A673 (cell line): ENCODE measurements around the gene TSHZ2. TPM values are rescaled to one million over a fixed set of nuclear protein-coding genes. Genes with fewer than 3 reads are reported as not detected.

ENCODE experiments used
- BruUV-seq: library from RNA; stranded (reverse); fragments of 400-500 nt; replicated peaks from 2 replicates; lab custom pipeline; 2021; lab: Mats Ljungman, UMichigan
- CTCF ChIA-PET: fragments of 300-600 bp; sonication (Branson Sonifier 250); formaldehyde crosslinking; loops from one replicate; lab custom pipeline; 2022; ENCODE audit warnings: antibody characterized with exemption; lab: Charles Lee
- POLR2A ChIA-PET: fragments of 300-600 bp; sonication (Branson Sonifier 250); formaldehyde crosslinking; loops from one replicate; lab custom pipeline; 2022; ENCODE audit warnings: antibody characterized with exemption; ENCODE audit not compliant: low non-redundant PET; lab: Charles Lee
- DNase-seq: peaks from one replicate; pipeline ENCODE4 v3.0.0-alpha.2; 2015; ENCODE audit warnings: low spot score
- H3K27ac ChIP-seq: fragments of 200-600 bp; sonication (generic); 2 replicates; pipeline ENCODE4 v1.5.1; 2016; ENCODE audit warnings: mixed run types, low read depth, mild to moderate bottlenecking, mixed read lengths, antibody characterized with exemption, low read length; ENCODE audit not compliant: poor library complexity, severe bottlenecking
- H3K27me3 ChIP-seq: fragments of 200-600 bp; sonication (generic); replicated peaks from 2 replicates; pipeline ENCODE4 v1.6.1; 2017; ENCODE audit warnings: mixed run types, low read depth, mild to moderate bottlenecking, mixed read lengths, antibody characterized with exemption, low read length; ENCODE audit not compliant: insufficient read depth, poor library complexity
- H3K36me3 ChIP-seq: fragments of 200-600 bp; sonication (generic); 2 replicates; pipeline ENCODE4 v1.6.1; 2016; ENCODE audit warnings: mixed run types, mild to moderate bottlenecking, mixed read lengths, antibody characterized with exemption, low read length; ENCODE audit not compliant: insufficient read depth, poor library complexity, severe bottlenecking
- H3K4me1 ChIP-seq: fragments of 200-600 bp; sonication (generic); 2 replicates; pipeline ENCODE4 v1.6.1; 2017; ENCODE audit warnings: mixed run types, mild to moderate bottlenecking, mixed read lengths, antibody characterized with exemption, low read length; ENCODE audit not compliant: insufficient read depth, poor library complexity, severe bottlenecking
- H3K4me3 ChIP-seq: fragments of 200-600 bp; sonication (generic); 2 replicates; pipeline ENCODE4 v1.5.1; 2016; ENCODE audit warnings: low read depth, mixed run types, mild to moderate bottlenecking, mixed read lengths, low read length; ENCODE audit not compliant: poor library complexity, severe bottlenecking
- H3K9me3 ChIP-seq: fragments of 200-600 bp; sonication (generic); 2 replicates; pipeline ENCODE4 v1.6.1; 2016; ENCODE audit warnings: mixed run types, low read depth, mild to moderate bottlenecking, mixed read lengths, antibody characterized with exemption, low read length; ENCODE audit not compliant: poor library complexity, severe bottlenecking
- CTCF ChIP-seq: fragments of 300-800, 200-600 bp; sonication (generic); conservative IDR thresholded peaks from 2 replicates; pipeline ENCODE4 v1.5.1; 2017; ENCODE audit warnings: low read depth, mild to moderate bottlenecking, antibody characterized with exemption, low read length, moderate library complexity, mixed read lengths
- EZH2 ChIP-seq: fragments of 200-600 bp; sonication (generic); IDR thresholded peaks from 2 replicates; pipeline ENCODE4 v1.6.1; 2017; ENCODE audit warnings: borderline replicate concordance, low read depth, mild to moderate bottlenecking, mixed read lengths, antibody characterized with exemption, low read length; ENCODE audit not compliant: poor library complexity, severe bottlenecking
- intact Hi-C: fragments of 100-400 bp; cut with micrococcal nuclease; formaldehyde crosslinking; loops from one replicate; pipeline ENCODE4 v1.10.0; 2022; ENCODE audit not compliant: unreplicated experiment
- total RNA-seq: library from RNA; stranded (reverse); gene quantifications from 2 replicates; pipeline ENCODE4 v1.2.3, GENCODE V29; 2021

TSHZ2 gene
- total RNA-seq, 1 experiment from 2014 or later = 4.1 TPM

DNA sequence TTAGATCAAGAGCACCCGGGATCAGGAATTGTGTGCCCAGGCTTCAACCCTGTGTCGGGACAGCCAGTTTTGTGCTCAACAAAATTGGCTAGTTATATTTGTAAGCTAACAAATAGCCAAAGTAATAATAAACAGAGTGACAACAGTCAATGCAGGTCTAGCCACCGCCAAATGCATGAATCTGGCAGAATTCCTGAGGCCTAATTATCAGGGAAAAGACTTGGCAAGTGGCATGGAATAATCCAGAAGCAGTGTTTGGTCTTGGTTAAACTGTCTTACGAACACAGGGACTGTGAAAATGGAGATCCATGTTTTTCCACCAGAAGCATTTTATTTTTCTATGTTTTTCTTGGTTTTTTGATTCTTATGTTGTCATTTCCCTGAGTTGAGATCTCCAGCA, 352.7 kb downstream of the TSHZ2 start:
- Histone ChIP-seq H3K4me3 (no peak overlapping the region), H3K4me1 (peaks cover 12% of the 10 kb centered on the region), H3K27ac (no peak overlapping the region), H3K36me3 (no peaks in the 10 kb centered on the region), H3K9me3 (no peaks in the 10 kb centered on the region), H3K27me3 (no peaks in the 10 kb centered on the region)
- intact Hi-C loops = no loop called here
- ChIA-PET POLR2A (interaction anchor here (0.6 kb wide), 1 partner anchor 1014 kb away, joined by 3 read pairs; no protein-coding TSS in a partner anchor), CTCF (no interaction called here)
- no TSS peak for BruUV-seq
- no peak for DNase-seq
- TF ChIP-seq CTCF = no peak
- no peak for TF ChIP-seq EZH2

- Histone ChIP-seq H3K4me3 (no peak overlapping the region), H3K27me3 (no peaks in the 10 kb centered on the region), H3K4me1 (peaks cover 33% of the 10 kb centered on the region), H3K9me3 (no peaks in the 10 kb centered on the region), H3K36me3 (no peaks in the 10 kb centered on the region), H3K27ac (peak overlapping the region; percentile 39)
- no peak for DNase-seq
- TF ChIP-seq CTCF = no peak
- no TSS peak for BruUV-seq
- ChIA-PET POLR2A (no interaction called here), CTCF (no interaction called here)
- intact Hi-C loops = no loop called here
These were observed 356.8 kb downstream of the TSHZ2 start for GRCh38 chr20:53328961-53329360.

DNA sequence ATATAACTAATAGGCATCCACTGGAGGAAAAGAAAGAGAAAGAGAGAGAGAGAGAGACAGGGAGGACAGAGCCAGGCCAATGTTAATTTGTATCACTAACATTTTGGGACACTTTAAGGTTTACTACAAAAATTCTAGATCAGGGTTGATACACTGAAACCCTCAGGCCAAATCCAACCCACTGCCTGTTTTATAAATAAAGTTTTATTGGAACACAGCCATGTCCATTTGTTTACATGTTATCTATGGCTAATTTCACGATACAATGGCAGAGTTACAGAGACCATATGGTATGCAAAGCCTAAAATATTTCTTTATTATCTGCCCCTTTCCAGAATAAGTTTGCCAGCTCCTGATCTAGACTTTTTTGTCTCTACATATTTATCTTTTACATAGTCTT, 357.6 kb downstream of the TSHZ2 start:
- H3K4me3 ChIP-seq = no peak overlapping the region
- peaks cover 33% of the 10 kb centered on the region for H3K4me1 ChIP-seq
- BruUV-seq = no TSS peak
- no peak for TF ChIP-seq CTCF
- no peak for TF ChIP-seq EZH2
- intact Hi-C loops = no loop called here
- no peak overlapping the region for H3K27ac ChIP-seq
- ChIA-PET POLR2A (no interaction called here), CTCF (no interaction called here)
- no peaks in the 10 kb centered on the region for H3K9me3 ChIP-seq
- no peak for DNase-seq
- no peaks in the 10 kb centered on the region for H3K27me3 ChIP-seq
- H3K36me3 ChIP-seq = no peaks in the 10 kb centered on the region
